Lung (tissue), 12 donors: ENCODE results near the gene KLHL25. TPM values are rescaled to one million over a fixed set of nuclear protein-coding genes. Genes with fewer than 3 reads are reported as not detected.

ENCODE experiments used
- ATAC-seq: fragments of 200-7000 bp; cut with Tn5 transposase; one replicate; pipeline ENCODE4 v1.9.1; 2020; ENCODE audit warnings: moderate number of reproducible peaks; ENCODE audit not compliant: insufficient read depth, low FRiP score
- DNase-seq, 3 donors: peaks; one replicate each; pipeline ENCODE4 v3.0.0-alpha.2; 2013 to 2017
- H3K27ac ChIP-seq, 2 donors: one replicate each; pipeline ENCODE4 v1.5.1; 2013; ENCODE audit warnings: mild to moderate bottlenecking in 2 of 2, moderate library complexity in 2 of 2, control low read depth in 1 of 2, inconsistent platforms in 1 of 2, low read depth in 1 of 2, low read length in 1 of 2
- H3K27me3 ChIP-seq, 3 donors: one replicate each; pipeline ENCODE4 v1.5.1; 2013; ENCODE audit warnings: low read length in 2 of 3; ENCODE audit not compliant: control insufficient read depth in 3 of 3, insufficient read depth in 3 of 3
- H3K36me3 ChIP-seq, 4 donors: one replicate each; pipeline ENCODE4 v1.5.1; 2013; ENCODE audit warnings: low read length in 4 of 4, mild to moderate bottlenecking in 1 of 4, moderate library complexity in 1 of 4; ENCODE audit not compliant: control insufficient read depth in 4 of 4, insufficient read depth in 4 of 4
- H3K4me1 ChIP-seq, 5 donors: one replicate each; pipeline ENCODE4 v1.5.1; 2013; ENCODE audit warnings: low read length in 5 of 5, mild to moderate bottlenecking in 2 of 5, moderate library complexity in 1 of 5; ENCODE audit not compliant: control insufficient read depth in 5 of 5, insufficient read depth in 5 of 5
- H3K4me3 ChIP-seq: one replicate; pipeline ENCODE4 v1.5.1; 2013; ENCODE audit warnings: mild to moderate bottlenecking, control low read depth, moderate library complexity
- H3K9ac ChIP-seq, 2 donors: one replicate each; pipeline ENCODE4 v1.5.1; 2013; ENCODE audit warnings: low read length in 2 of 2, control low read depth in 1 of 2; ENCODE audit not compliant: insufficient read depth in 1 of 2
- H3K9me3 ChIP-seq, 4 donors: one replicate each; pipeline ENCODE4 v1.5.1; 2013; ENCODE audit warnings: low read length in 3 of 4, mild to moderate bottlenecking in 1 of 4, moderate library complexity in 1 of 4; ENCODE audit not compliant: control insufficient read depth in 4 of 4, insufficient read depth in 3 of 4
- WGBS, 2 donors: extraction: QIAGEN DNeasy Blood & Tissue Kit; methylation state at CpG; one replicate each; pipeline ENCODE4 v1.1.7; 2013; 5-methylcytosine and 5-hydroxymethylcytosine counted together
- polyA plus RNA-seq, 2 donors: library from polyadenylated mRNA; stranded (reverse); fragments of 200-250 nt; gene quantifications; one replicate each; pipeline ENCODE4 v1.2.1, GENCODE V29; 2013
- total RNA-seq, 2 donors: library from RNA; depleted of rRNA in 1 of 2; stranded (reverse); fragments of >200 nt in 1 of 2; gene quantifications; one replicate each; pipeline ENCODE4 v1.2.1, GENCODE V29; 2014 to 2021
- TF ChIP-seq, protein P1 (sequence below): IDR thresholded peaks from 2 replicates; pipeline ENCODE4 v1.5.1; 2012; ENCODE audit warnings: mild to moderate bottlenecking; ENCODE audit errors: control extremely low read depth, extremely low read depth
- donor health status: control.
- donor health status: control.
- donor health status: Bipolar disorder and iron deficiency.
- donor health status: healthy.
- donor health status: DM: yes; HTN: yes; CAD: no.

Gene KLHL25
- total and polyA plus RNA-seq, 4 donors: 3.0 to 9.2 (median 7.1) TPM

DNA sequence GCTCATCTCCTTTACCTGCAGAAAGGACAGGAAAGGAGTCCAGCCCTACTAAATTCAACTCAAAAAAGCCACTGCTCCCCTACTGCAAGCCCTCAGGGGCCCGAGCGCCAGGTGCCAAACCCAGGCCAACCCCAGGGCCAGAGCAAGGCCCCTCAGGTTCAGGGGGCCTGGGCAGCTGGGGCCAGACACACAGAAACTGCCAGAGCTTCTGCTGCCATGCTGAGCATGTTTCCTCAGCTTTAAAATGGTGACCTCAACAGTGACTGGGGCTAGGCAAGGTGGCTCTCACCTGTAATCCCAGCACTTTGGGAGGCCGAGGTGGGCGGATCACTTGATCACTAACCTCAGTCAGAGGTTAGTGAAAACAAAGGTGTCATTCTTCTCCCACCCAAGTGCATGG is 38.8 kb downstream of the KLHL25 start:
- 94 to 98% methylated on average over 4 of the region's 4 CpGs for WGBS, 2 donors
- no peaks in the 10 kb centered on the region for H3K27me3 ChIP-seq
- peaks cover 0 to 5% (median 2%) of the 10 kb centered on the region in 4 donors for H3K36me3 ChIP-seq
- ATAC-seq (no peak), DNase-seq (no peak)
- H3K9me3 ChIP-seq: no peaks in the 10 kb centered on the region
- TF ChIP-seq, protein P1, sequence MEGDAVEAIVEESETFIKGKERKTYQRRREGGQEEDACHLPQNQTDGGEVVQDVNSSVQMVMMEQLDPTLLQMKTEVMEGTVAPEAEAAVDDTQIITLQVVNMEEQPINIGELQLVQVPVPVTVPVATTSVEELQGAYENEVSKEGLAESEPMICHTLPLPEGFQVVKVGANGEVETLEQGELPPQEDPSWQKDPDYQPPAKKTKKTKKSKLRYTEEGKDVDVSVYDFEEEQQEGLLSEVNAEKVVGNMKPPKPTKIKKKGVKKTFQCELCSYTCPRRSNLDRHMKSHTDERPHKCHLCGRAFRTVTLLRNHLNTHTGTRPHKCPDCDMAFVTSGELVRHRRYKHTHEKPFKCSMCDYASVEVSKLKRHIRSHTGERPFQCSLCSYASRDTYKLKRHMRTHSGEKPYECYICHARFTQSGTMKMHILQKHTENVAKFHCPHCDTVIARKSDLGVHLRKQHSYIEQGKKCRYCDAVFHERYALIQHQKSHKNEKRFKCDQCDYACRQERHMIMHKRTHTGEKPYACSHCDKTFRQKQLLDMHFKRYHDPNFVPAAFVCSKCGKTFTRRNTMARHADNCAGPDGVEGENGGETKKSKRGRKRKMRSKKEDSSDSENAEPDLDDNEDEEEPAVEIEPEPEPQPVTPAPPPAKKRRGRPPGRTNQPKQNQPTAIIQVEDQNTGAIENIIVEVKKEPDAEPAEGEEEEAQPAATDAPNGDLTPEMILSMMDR: no peak
- H3K4me1 ChIP-seq: peaks cover 5 to 23% (median 7%) of the 10 kb centered on the region in 5 donors
- no peak overlapping the region for H3K9ac ChIP-seq
- H3K4me3 ChIP-seq: no peak overlapping the region
- H3K27ac ChIP-seq: no peak overlapping the region

DNA sequence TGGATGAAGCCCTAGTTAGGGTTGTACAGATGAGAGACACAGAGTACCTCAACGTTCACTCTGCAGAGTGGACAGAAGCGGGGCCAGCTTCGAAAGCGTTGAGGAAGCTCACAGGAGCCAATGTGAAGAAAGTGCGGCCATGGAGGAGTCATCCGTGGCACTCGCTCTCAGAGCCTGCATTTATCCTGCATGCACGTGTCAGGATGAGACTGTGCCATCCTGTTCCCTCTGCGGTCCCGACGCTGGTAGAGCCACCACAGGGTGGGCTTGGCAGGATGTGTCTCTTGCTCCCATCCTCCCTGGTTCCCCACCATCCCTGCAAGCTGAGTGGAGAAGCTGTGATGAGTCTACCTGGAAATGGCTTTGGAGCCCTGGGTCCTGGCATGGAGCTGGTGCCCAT is 39.3 kb downstream of the KLHL25 start:
- DNase-seq: no peak
- Histone ChIP-seq H3K9ac (no peak overlapping the region), H3K27ac (no peak overlapping the region), H3K36me3 (peaks cover 0 to 5% (median 2%) of the 10 kb centered on the region in 4 donors), H3K9me3 (no peaks in the 10 kb centered on the region), H3K27me3 (no peaks in the 10 kb centered on the region), H3K4me1 (peaks cover 5 to 28% (median 10%) of the 10 kb centered on the region in 5 donors), H3K4me3 (no peak overlapping the region)
- TF ChIP-seq, protein P1: no peak
- no peak for ATAC-seq
- WGBS, 2 donors: 95 to 96% methylated on average over 11 of the region's 11 CpGs

DNA sequence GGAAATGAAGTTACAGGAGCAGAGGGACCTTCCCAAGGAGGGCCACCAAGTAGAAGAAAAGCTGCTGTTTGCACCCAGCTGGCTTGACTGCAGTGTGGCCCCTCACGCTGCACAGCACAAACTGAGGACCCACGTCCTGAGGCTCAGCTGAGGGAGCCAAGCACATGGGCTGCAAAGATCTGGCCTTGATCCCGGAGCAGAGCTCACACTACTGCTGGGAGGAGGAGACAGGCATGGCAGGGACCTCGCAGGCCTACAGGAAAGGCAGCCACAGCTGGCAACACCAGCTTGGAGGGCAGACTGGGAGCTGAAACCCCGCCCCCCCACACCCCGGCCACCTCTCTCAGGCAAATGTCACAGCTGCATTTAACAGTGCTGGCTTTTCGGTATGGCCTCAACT is 39.7 kb downstream of the KLHL25 start:
- Histone ChIP-seq H3K9me3 (no peaks in the 10 kb centered on the region), H3K27ac (no peak overlapping the region), H3K4me1 (peaks cover 5 to 33% (median 12%) of the 10 kb centered on the region in 5 donors), H3K36me3 (peaks cover 0 to 5% (median 2%) of the 10 kb centered on the region in 4 donors), H3K4me3 (no peak overlapping the region), H3K27me3 (no peaks in the 10 kb centered on the region), H3K9ac (no peak overlapping the region)
- TF ChIP-seq, protein P1: no peak
- DNase-seq: peak; percentile 54 to 82 (median 71)
- no peak for ATAC-seq
- 71 to 79% methylated on average over 7 of the region's 7 CpGs for WGBS, 2 donors
